HepG2 (cell line): ENCODE results near the gene DIS3L2. TPM values are rescaled to one million over a fixed set of nuclear protein-coding genes. Genes with fewer than 3 reads are reported as not detected.

Source experiments
- DMTF1 ChIP-seq: sonication (generic); formaldehyde crosslinking; IDR thresholded peaks from 2 replicates; pipeline ENCODE4 v1.4.0; 2020; ENCODE audit warnings: mild to moderate bottlenecking, missing genetic modification reagents
- FOXO4 ChIP-seq: sonication (generic); formaldehyde crosslinking; conservative IDR thresholded peaks from 2 replicates; pipeline ENCODE4 v1.8.1; 2023; ENCODE audit warnings: missing genetic modification reagents
- NR3C1 ChIP-seq: sonication (generic); formaldehyde crosslinking; IDR thresholded peaks from 2 replicates; pipeline ENCODE4 v1.4.0; 2020; ENCODE audit warnings: missing genetic modification reagents
- SRSF4 ChIP-seq: fragments of 200-400 bp; formaldehyde crosslinking; IDR thresholded peaks from one replicate; pipeline ENCODE4 v1.6.1; 2018; ENCODE audit warnings: mild to moderate bottlenecking, low read depth, low read length, moderate library complexity; ENCODE audit not compliant: poor library complexity, severe bottlenecking
- TAF1 ChIP-seq: sonication (generic); formaldehyde crosslinking; IDR thresholded peaks from 2 replicates; pipeline ENCODE4 v1.4.0; 2020; ENCODE audit warnings: missing genetic modification reagents
- ZNF143 ChIP-seq: sonication (generic); formaldehyde crosslinking; IDR thresholded peaks from 2 replicates; pipeline ENCODE4 v1.4.0; 2020; ENCODE audit warnings: missing genetic modification reagents
- ZNF414 ChIP-seq: sonication (generic); formaldehyde crosslinking; IDR thresholded peaks from 2 replicates; pipeline ENCODE4 v1.5.0; 2020; ENCODE audit warnings: missing genetic modification reagents
- ZNF652 ChIP-seq: IDR thresholded peaks from 2 replicates; pipeline ENCODE4 v1.6.1; 2016; ENCODE audit warnings: low read depth, borderline replicate concordance
- ZNF879 ChIP-seq: sonication (generic); formaldehyde crosslinking; IDR thresholded peaks from 2 replicates; pipeline ENCODE4 v1.8.1; 2023; ENCODE audit warnings: missing genetic modification reagents
- ZSCAN31 ChIP-seq: sonication (generic); formaldehyde crosslinking; IDR thresholded peaks from 2 replicates; pipeline ENCODE4 v1.5.0; 2020; ENCODE audit warnings: low read depth, mild to moderate bottlenecking, missing genetic modification reagents
- polyA plus RNA-seq, 8 experiments: library from polyadenylated mRNA; depleted of rRNA in 3 of 8; stranded (reverse) in 7 of 8; unstranded in 1 of 8; fragments of >200 nt; fragmentation: Illumina TruSeq in 4 of 8; extraction: Trizol in 4 of 8; gene quantifications; 2 replicates each; pipeline versions ENCODE4 v1.2.1 to v1.2.3, GENCODE V29; 2011 to 2016; ENCODE audit warnings: low read depth in 4 of 8, missing spikeins in 1 of 8, mixed read lengths in 1 of 8; ENCODE audit not compliant: insufficient read depth in 1 of 8
- total RNA-seq, 5 experiments: library from RNA; depleted of rRNA; stranded (reverse); fragments of >200 nt; fragmentation: Illumina TruSeq; extraction: Trizol; gene quantifications; 2 replicates each; pipeline ENCODE4 v1.2.3, GENCODE V29; 2016; ENCODE audit warnings: low read depth in 1 of 5
- TF ChIP-seq, protein P1 (sequence below): sonication (generic); formaldehyde crosslinking; IDR thresholded peaks from 2 replicates; pipeline ENCODE4 v1.9.0; 2021; ENCODE audit warnings: missing genetic modification reagents, mild to moderate bottlenecking, borderline replicate concordance

DIS3L2 gene
- total and polyA plus RNA-seq, 2 of the 13 experiments (the other 11 are each of a cell fraction or from before 2014, with no cell fraction given), result 7.0 to 23.9 TPM

GRCh38 chr2:231920366-231920765 lies 41.1 kb upstream of the DIS3L2 start (continued):
- no peak for TF ChIP-seq ZNF879 (CRISPR knock-in tag)
- no peak for TF ChIP-seq DMTF1 (CRISPR knock-in tag)
- TF ChIP-seq, protein P1, sequence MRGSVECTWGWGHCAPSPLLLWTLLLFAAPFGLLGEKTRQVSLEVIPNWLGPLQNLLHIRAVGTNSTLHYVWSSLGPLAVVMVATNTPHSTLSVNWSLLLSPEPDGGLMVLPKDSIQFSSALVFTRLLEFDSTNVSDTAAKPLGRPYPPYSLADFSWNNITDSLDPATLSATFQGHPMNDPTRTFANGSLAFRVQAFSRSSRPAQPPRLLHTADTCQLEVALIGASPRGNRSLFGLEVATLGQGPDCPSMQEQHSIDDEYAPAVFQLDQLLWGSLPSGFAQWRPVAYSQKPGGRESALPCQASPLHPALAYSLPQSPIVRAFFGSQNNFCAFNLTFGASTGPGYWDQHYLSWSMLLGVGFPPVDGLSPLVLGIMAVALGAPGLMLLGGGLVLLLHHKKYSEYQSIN (CRISPR knock-in tag), result no peak
- no peak for TF ChIP-seq FOXO4 (CRISPR knock-in tag)
- TF ChIP-seq ZNF652 (CRISPR knock-in tag), result no peak
- no peak for TF ChIP-seq ZNF143
- TF ChIP-seq TAF1, result no peak
- no peak for TF ChIP-seq SRSF4
- no peak for TF ChIP-seq NR3C1
- no peak for TF ChIP-seq ZSCAN31 (CRISPR knock-in tag)
- no peak for TF ChIP-seq ZNF414 (CRISPR knock-in tag)
